22Rv1 (cell line): ENCODE data around the gene HOXD8.

Experiments used
- H3K27ac ChIP-seq: fragments of 450-650 bp; 2 replicates; pipeline ENCODE4 v1.5.1; 2017
- ZFX ChIP-seq: fragments of 450-650 bp; IDR thresholded peaks from 2 replicates; pipeline ENCODE4 v1.6.1; 2017; ENCODE audit warnings: antibody characterized with exemption, borderline replicate concordance
- TF ChIP-seq, protein P1 (sequence below): fragments of 450-650 bp; IDR thresholded peaks from 2 replicates; pipeline ENCODE4 v1.5.1; 2017; ENCODE audit warnings: mild to moderate bottlenecking

Gene HOXD8

DNA sequence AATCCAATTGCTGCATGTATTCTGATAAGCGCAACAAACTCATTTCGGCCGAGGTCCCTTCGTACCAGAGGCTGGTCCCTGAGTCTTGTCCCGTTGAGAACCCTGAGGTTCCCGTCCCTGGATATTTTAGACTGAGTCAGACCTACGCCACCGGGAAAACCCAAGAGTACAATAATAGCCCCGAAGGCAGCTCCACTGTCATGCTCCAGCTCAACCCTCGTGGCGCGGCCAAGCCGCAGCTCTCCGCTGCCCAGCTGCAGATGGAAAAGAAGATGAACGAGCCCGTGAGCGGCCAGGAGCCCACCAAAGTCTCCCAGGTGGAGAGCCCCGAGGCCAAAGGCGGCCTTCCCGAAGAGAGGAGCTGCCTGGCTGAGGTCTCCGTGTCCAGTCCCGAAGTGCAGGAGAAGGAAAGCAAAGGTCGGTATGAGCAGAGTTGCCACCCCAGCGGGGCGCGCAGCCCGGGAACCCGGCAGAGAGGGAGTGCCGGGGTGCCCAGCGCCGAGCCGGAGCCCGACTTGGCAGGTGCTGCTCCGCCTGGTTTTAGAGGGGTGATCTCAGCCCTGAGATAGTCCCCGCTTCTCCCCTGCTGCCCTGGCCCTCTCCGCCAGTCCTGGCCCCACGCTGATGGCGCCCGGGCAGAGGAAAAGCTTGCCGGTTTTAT is 12.2 kb upstream of the HOXD8 start:
- no peak overlapping the region for H3K27ac ChIP-seq
- no peak for TF ChIP-seq ZFX
- TF ChIP-seq, protein P1, sequence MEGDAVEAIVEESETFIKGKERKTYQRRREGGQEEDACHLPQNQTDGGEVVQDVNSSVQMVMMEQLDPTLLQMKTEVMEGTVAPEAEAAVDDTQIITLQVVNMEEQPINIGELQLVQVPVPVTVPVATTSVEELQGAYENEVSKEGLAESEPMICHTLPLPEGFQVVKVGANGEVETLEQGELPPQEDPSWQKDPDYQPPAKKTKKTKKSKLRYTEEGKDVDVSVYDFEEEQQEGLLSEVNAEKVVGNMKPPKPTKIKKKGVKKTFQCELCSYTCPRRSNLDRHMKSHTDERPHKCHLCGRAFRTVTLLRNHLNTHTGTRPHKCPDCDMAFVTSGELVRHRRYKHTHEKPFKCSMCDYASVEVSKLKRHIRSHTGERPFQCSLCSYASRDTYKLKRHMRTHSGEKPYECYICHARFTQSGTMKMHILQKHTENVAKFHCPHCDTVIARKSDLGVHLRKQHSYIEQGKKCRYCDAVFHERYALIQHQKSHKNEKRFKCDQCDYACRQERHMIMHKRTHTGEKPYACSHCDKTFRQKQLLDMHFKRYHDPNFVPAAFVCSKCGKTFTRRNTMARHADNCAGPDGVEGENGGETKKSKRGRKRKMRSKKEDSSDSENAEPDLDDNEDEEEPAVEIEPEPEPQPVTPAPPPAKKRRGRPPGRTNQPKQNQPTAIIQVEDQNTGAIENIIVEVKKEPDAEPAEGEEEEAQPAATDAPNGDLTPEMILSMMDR: no peak

DNA sequence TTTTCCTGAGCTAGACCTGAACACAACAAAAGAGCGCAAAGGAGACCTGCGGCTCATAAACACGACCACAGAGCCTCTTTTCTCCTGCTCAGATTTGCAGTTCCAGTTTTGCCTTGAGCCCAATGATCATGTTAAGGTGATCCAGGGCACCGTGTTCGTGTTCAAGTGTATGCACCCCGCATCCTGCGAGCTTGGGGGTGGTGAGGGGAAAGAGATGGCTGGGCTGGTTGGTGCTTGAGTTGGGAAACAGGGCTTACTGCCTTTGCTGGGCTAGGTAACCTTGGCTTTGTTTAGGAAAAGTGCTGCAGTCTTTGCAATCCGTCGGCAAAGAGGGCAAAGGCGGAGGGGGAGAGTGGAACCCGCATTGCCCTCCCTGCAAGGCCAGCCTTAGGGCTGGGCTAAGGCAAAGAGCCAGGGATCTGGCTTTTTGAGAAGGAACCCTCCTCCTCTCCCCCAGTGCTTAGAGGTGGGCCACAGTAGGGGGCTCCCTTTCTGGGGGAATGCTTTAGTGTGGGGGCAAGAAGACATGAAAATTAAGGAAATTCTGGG is 11.6 kb upstream of the HOXD8 start:
- H3K27ac ChIP-seq: no peak overlapping the region
- TF ChIP-seq ZFX: no peak
- TF ChIP-seq, protein P1: no peak

DNA sequence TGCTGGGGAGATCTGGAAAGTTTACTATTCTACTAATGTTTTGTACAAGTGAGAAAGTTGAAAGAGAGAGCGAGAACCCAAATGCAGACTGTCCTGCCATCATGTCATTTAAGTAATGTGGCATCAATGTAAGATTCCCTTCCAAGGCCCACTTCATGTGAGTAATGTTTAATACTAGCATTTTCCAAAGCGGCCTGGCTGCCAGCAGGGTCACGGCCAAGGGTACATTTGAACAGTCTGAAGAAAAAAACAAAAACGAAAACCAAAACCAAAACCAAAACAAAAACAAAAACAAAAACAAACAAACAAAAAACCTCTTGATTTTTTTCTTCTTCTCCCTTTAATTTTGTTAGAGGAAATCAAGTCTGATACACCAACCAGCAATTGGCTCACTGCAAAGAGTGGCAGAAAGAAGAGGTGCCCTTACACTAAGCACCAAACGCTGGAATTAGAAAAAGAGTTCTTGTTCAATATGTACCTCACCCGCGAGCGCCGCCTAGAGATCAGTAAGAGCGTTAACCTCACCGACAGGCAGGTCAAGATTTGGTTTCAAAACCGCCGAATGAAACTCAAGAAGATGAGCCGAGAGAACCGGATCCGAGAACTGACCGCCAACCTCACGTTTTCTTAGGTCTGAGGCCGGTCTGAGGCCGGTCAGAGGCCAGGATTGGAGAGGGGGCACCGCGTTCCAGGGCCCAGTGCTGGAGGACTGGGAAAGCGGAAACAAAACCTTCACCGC is 10.7 kb upstream of the HOXD8 start:
- H3K27ac ChIP-seq: no peak overlapping the region
- TF ChIP-seq, protein P1: peak; percentile 75
- TF ChIP-seq ZFX: no peak

DNA sequence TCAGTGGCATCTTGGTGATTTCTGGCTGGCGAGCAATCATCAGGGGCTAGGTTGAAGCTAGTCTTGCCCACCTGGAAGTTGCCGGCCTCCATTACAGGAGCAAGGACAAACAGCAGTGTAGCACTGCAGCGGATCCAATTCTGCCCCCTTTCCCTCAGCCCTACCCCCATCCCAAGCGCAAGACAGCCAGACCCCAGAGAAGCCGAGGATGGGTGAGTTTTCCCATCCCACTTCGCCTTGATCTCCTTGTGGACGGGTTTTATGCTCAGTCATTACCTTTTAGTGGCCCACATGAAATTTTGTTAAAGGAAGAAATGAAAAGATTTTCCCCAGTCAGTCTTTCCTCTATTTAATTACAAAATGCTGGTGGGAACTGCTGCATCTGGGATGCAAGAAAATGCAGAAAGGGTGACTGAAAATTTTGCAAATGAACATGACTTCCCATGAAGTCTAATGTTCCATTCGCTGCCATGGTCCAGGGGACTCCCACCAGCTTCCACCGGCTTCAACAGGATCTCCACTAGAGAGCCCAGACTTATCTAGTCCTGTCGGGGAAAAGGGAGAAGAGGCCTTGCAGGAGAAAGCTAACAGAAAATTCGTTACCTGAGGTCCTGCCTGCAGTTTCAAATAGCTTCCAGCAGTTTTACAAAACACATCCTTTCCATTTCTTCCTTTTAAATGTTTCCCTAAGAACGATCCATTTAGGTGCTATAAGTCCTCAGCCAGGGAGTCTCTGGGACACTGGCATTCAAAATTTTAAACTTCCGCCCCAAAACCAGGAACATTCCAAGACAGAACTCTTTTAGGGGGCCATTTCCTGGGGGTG is 8.9 kb upstream of the HOXD8 start:
- H3K27ac ChIP-seq: no peak overlapping the region
- TF ChIP-seq, protein P1: no peak

DNA sequence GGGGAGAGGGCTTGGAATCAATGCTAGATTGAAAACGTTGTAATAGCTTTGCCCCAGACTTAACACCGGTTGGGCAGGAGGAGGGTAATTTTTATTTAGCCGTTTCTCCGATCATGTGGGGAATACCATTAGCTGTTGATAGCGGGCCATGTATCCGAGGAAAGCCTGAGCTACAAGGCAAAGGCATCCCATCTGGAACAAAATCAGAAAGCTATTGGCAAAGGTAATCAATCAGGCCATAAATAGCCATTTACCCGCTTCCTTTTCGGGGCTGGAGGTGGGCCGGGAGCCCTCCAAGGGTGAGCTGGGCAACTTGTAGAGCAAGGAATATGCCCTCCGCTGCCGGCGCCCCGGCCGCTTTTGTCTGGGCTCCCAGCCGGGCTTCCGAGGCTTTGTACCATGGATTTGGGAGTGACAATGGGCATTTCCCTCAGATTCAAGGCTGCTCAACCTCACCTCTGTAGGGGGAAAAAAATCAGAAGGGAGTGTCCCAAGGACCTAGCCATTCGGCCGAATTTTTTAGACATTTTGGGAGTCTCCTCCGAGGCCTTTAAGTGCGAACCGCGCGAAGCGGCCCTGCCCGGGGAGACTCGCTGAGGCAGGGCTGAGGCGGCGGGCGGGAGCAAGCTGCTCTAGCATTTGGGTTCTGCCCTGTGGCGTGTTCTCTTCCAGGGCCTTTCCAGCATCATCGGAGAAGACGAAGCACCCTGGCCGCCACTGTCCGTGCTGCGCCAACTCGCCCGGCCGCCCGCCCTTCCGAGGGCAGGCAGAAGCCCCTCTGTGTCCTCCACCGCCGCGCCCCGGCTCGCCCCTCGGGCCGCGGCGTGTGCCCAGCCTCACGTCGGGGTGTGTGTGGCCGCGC is 8.1 kb upstream of the HOXD8 start:
- TF ChIP-seq, protein P1: no peak
- TF ChIP-seq ZFX: no peak
- no peak overlapping the region for H3K27ac ChIP-seq

DNA sequence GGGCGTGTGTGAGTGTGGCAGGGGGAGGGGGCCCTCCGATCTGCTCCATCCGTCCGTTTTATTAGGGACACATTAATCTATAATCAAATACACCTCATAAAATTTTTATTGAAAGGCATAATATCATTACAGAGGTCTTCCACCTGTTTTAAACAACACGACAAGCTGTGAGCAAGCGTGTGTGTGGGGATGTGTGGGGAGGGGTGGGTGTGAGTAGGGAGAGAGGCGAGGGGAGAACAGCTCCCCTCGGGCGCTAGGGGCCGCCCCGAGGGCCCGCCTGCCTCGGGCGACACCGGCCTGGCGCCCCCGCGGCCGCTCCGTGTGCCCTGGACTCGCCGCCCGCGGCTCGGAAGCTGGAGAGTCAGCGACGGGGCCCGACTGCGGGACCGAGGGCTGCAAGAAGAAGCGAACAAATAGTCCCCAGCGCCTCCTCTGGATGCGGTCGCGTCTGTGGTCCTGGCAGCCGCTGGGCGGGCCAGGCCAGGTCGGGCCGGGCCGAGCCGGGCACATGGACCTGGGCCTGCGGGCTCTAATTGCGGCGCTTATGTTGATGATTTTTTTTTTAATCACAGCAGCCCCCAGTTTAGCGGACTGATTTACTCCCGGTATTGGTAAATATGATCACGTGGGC is 7.3 kb upstream of the HOXD8 start:
- no peak for TF ChIP-seq ZFX
- TF ChIP-seq, protein P1: no peak
- no peak overlapping the region for H3K27ac ChIP-seq
